ENCODE measurements around the gene PLVAP.

GRCh38 chr19:17309965-17310461 is 67.1 kb downstream of the PLVAP start:
- TF ChIP-seq FOXK1 (CRISPR knock-in tag; IDR thresholded peaks at IDR 0.05; ENCODE audit: borderline replicate concordance) (no peak), POLR2A (conservative IDR thresholded peaks at IDR 0.05) (no peak), SMAD3 (CRISPR knock-in tag; conservative IDR thresholded peaks at IDR 0.05) (no peak), CHD7 (IDR thresholded peaks at IDR 0.05; ENCODE audit: low read depth, low read length) (no peak)

Measured in K562 (cell line).